ENCODE measurements around the gene CLNK. TPM values are rescaled to one million over a fixed set of nuclear protein-coding genes. Genes with fewer than 3 reads are reported as not detected.

The CLNK gene
- total and polyA plus RNA-seq, 2 of the 8 experiments (the other 6 are each of a cell fraction or from before 2014, with no cell fraction given), result not detected

DNA sequence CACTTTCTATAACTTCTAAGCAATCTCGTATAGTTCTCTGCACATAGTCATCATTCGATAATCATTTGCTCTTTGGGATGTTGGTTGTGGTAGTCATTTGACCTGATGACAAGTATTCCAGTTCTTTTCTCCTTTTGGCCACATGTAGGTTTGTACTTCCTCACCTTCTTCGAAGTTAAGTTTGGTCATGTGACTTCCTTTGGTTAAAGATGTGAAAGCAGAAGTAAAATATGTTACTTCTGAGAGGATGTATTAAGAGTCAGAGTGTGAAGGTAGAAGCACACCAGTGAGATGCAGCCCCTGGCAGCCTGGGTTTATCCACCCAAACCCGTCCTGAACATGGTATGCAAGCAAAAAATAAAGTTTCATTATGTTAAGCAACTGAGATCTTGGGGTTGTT, 178.5 kb downstream of the CLNK start:
- Histone ChIP-seq H4K8ac (ENCODE audit: extremely low read depth, insufficient read depth, low read length) (no peak overlapping the region), H4K5ac (ENCODE audit: insufficient read length, low read depth, low read length) (no peak overlapping the region), H2BK15ac (ENCODE audit: low read length) (no peak overlapping the region), H2AK5ac (ENCODE audit: low read depth, low read length) (no peak overlapping the region), H4K91ac (replicated peaks; ENCODE audit: insufficient read length, low read length) (no peak overlapping the region), H3K27ac (ENCODE audit: low read depth, low read length) (no peak overlapping the region), H3K4me3 (ENCODE audit: extremely low read depth in 1 of 4, insufficient read depth in 2 of 4, low read depth in 3 of 4, low read length in 4 of 4) (no peak overlapping the region), H3K4me1 (replicated peaks in 1 of 4; ENCODE audit: control insufficient read depth in 3 of 4, insufficient read depth in 4 of 4, low read length in 3 of 4) (0 out of 7 replicates have a peak, but pooled peaks cover 0 to 3% (median 0%) of the 10 kb centered on the region in 4 experiments), H2BK12ac (ENCODE audit: low read depth, low read length) (no peak overlapping the region), H3K56ac (replicated peaks; ENCODE audit: insufficient read length, low read depth, low read length) (no peak overlapping the region), H3K4ac (replicated peaks; ENCODE audit: insufficient read length, low read depth, low read length) (no peak overlapping the region), H3K23me2 (ENCODE audit: low read depth, low read length) (no peaks in the 10 kb centered on the region), H3K14ac (ENCODE audit: insufficient read length) (no peak overlapping the region), H3K4me2 (ENCODE audit: insufficient read depth in 1 of 2, low read depth in 2 of 2, low read length in 2 of 2) (no peak overlapping the region), H3K36me3 (ENCODE audit: control insufficient read depth in 2 of 4, insufficient read depth in 4 of 4, low read length in 3 of 4) (no peaks in the 10 kb centered on the region), H3K79me1 (ENCODE audit: low read depth, low read length) (no peaks in the 10 kb centered on the region), H2AFZ (ENCODE audit: low read length) (no peak overlapping the region), H3K23ac (ENCODE audit: insufficient read length) (no peak overlapping the region), H3K9me3 (ENCODE audit: insufficient read depth in 2 of 2, low read depth in 1 of 2, low read length in 1 of 2) (no peaks in the 10 kb centered on the region), H3K79me2 (ENCODE audit: control insufficient read depth in 1 of 2, insufficient read depth in 2 of 2, low read length in 2 of 2) (no peaks in the 10 kb centered on the region), H2BK120ac (replicated peaks; ENCODE audit: low read depth, low read length) (no peak overlapping the region), H2BK5ac (ENCODE audit: low read depth, low read length) (no peak overlapping the region), H4K20me1 (replicated peaks in 1 of 2; ENCODE audit: control insufficient read depth in 1 of 2, insufficient read depth in 2 of 2, low read length in 2 of 2) (no peaks in the 10 kb centered on the region), H3K18ac (ENCODE audit: extremely low read depth, low read length) (no peak overlapping the region), H3K9ac (replicated peaks in 1 of 4; ENCODE audit: extremely low read depth in 1 of 4, low read depth in 3 of 4, low read length in 3 of 4) (no peak overlapping the region), H2BK20ac (ENCODE audit: low read length) (no peak overlapping the region), H3K27me3 (replicated peaks in 1 of 4; ENCODE audit: control insufficient read depth in 3 of 4, extremely low read depth in 1 of 4, insufficient read depth in 3 of 4, low read length in 3 of 4) (no peaks in the 10 kb centered on the region)
- ChIA-PET POLR2A (ENCODE audit: partially characterized antibody) (no interaction called here), CTCF (ENCODE audit: partially characterized antibody) (interaction anchor here (2.0 kb wide), 1 partner anchor 32 kb away, joined by 8 read pairs; no protein-coding TSS in a partner anchor)
- DNase-seq (ENCODE audit: low read depth in 1 of 2, low spot score in 2 of 2), result no peak
- TF ChIP-seq MAFK (IDR thresholded peaks at IDR 0.05; ENCODE audit: low read depth, low read length) (no peak), GABPA (IDR thresholded peaks at IDR 0.05; ENCODE audit: borderline replicate concordance, insufficient read depth, low read length) (no peak), HDAC6 (IDR thresholded peaks at IDR 0.05; ENCODE audit: low read depth, low read length) (no peak), EGR1 (IDR thresholded peaks at IDR 0.05; ENCODE audit: borderline replicate concordance, low read depth, low read length) (no peak)
- TF ChIP-seq, protein P1, sequence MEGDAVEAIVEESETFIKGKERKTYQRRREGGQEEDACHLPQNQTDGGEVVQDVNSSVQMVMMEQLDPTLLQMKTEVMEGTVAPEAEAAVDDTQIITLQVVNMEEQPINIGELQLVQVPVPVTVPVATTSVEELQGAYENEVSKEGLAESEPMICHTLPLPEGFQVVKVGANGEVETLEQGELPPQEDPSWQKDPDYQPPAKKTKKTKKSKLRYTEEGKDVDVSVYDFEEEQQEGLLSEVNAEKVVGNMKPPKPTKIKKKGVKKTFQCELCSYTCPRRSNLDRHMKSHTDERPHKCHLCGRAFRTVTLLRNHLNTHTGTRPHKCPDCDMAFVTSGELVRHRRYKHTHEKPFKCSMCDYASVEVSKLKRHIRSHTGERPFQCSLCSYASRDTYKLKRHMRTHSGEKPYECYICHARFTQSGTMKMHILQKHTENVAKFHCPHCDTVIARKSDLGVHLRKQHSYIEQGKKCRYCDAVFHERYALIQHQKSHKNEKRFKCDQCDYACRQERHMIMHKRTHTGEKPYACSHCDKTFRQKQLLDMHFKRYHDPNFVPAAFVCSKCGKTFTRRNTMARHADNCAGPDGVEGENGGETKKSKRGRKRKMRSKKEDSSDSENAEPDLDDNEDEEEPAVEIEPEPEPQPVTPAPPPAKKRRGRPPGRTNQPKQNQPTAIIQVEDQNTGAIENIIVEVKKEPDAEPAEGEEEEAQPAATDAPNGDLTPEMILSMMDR (IDR thresholded peaks at IDR 0.05; ENCODE audit: control extremely low read depth in 1 of 3, insufficient read depth in 1 of 3, low read depth in 1 of 3, low read length in 3 of 3), result no peak
- WGBS, 2 experiments (ENCODE audit: extremely low coverage in 1 of 2, insufficient coverage in 1 of 2, insufficient read length in 1 of 2, insufficient replicate concordance in 2 of 2, low coverage in 1 of 2, low lambda C conversion rate in 2 of 2, missing lambda C conversion rate in 1 of 2), result 91% methylated on average over 4 of the region's 4 CpGs; no CpG with 5 or more reads in 1 of the 2 experiments
- no peak for FAIRE-seq
